HTR-8/SVneo (cell line): ENCODE results near the gene GARIN3.
"Not testable (repeated sequence)": the region's sequence is repeated elsewhere in the genome, so short reads cannot be mapped to it uniquely, and the experiment has no call there.

ENCODE experiments used
- DNase-seq: peaks from one replicate; pipeline ENCODE4 v3.0.0; 2011; ENCODE audit warnings: low spot score, mixed read lengths; ENCODE audit not compliant: insufficient read length
- FAIRE-seq: peaks from 2 replicates; lab custom pipeline; 2011; peaks lifted over from hg19 to GRCh38; lab: Jason Lieb, UNC

The GARIN3 gene

GRCh38 chr5:157186309-157187045, 20.4 kb upstream of the GARIN3 start:
- DNase-seq (no peak), FAIRE-seq (no peak)

- not testable (repeated sequence) for FAIRE-seq, DNase-seq
These were observed 19.1 kb upstream of the GARIN3 start for GRCh38 chr5:157185122-157185521.

GRCh38 chr5:157184117-157184670, 18.1 kb upstream of the GARIN3 start:
- DNase-seq = no peak
- no peak for FAIRE-seq

- FAIRE-seq (no peak), DNase-seq (no peak)
These were observed 16.2 kb upstream of the GARIN3 start for GRCh38 chr5:157182143-157182757.

GRCh38 chr5:157180374-157181264, 14.6 kb upstream of the GARIN3 start, which contains the start of gene ITK:
Gene ITK (plus strand): TSS chr5:157180840. CDS start chr5:157180978, 138 bp downstream.
- FAIRE-seq (no peak), DNase-seq (no peak)

GRCh38 chr5:157178966-157179365, 12.9 kb upstream of the GARIN3 start:
- no peak for FAIRE-seq

GRCh38 chr5:157177953-157178352, 11.9 kb upstream of the GARIN3 start:
- FAIRE-seq (no peak), DNase-seq (no peak)

More at GRCh38 chr5:157178966-157179365, 12.9 kb upstream of the GARIN3 start:
- DNase-seq = no peak

- DNase-seq (no peak), FAIRE-seq (no peak)
These were observed 9.1 kb upstream of the GARIN3 start for GRCh38 chr5:157175071-157175612.

- DNase-seq (no peak), FAIRE-seq (no peak)
These were observed 6.3 kb upstream of the GARIN3 start for GRCh38 chr5:157172403-157172802.

- no peak for DNase-seq
- no peak for FAIRE-seq
These were observed 2.2 kb upstream of the GARIN3 start for GRCh38 chr5:157168286-157168685.

- FAIRE-seq (no peak), DNase-seq (peak; percentile 62)
These were observed 1.2 kb upstream of the GARIN3 start for GRCh38 chr5:157167214-157167621.

- FAIRE-seq (no peak), DNase-seq (no peak)
These were observed 396 bp downstream of the GARIN3 start for GRCh38 chr5:157165668-157166067.

- DNase-seq (no peak), FAIRE-seq (no peak)
These were observed 803 bp downstream of the GARIN3 start for GRCh38 chr5:157165261-157165660.

GRCh38 chr5:157164521-157164920, 1.5 kb downstream of the GARIN3 start:
- FAIRE-seq = no peak
- no peak for DNase-seq

- DNase-seq (no peak), FAIRE-seq (no peak)
These were observed 3.0 kb downstream of the GARIN3 start for GRCh38 chr5:157162919-157163510.

GRCh38 chr5:157161996-157162395, 4.1 kb downstream of the GARIN3 start:
- FAIRE-seq (no peak), DNase-seq (no peak)

GRCh38 chr5:157160001-157160400, 6.1 kb downstream of the GARIN3 start:
- no peak for DNase-seq
- FAIRE-seq = no peak

- FAIRE-seq (no peak), DNase-seq (no peak)
These were observed 6.8 kb downstream of the GARIN3 start for GRCh38 chr5:157159209-157159751.

GRCh38 chr5:157157293-157157891, 8.7 kb downstream of the GARIN3 start:
- FAIRE-seq = no peak

More at GRCh38 chr5:157157293-157157891, 8.7 kb downstream of the GARIN3 start:
- DNase-seq = no peak
